HUES6 (cell line): Measurements from ENCODE around the gene DIS3L2.

Experiments used
- H3K27ac ChIP-seq: 2 replicates; pipeline ENCODE4 v1.7.0; 2013; ENCODE audit warnings: low read depth, mild to moderate bottlenecking, low read length, inconsistent platforms
- H3K27me3 ChIP-seq: 2 replicates; pipeline ENCODE4 v1.6.1; 2013; ENCODE audit warnings: low read length; ENCODE audit not compliant: control insufficient read depth, insufficient read depth
- H3K36me3 ChIP-seq: 2 replicates; pipeline ENCODE4 v1.6.1; 2013; ENCODE audit warnings: low read length; ENCODE audit not compliant: control insufficient read depth, insufficient read depth
- H3K4me1 ChIP-seq: 2 replicates; pipeline ENCODE4 v1.6.1; 2013; ENCODE audit warnings: low read length; ENCODE audit not compliant: control insufficient read depth, insufficient read depth
- H3K4me3 ChIP-seq: 2 replicates; pipeline ENCODE4 v1.5.1; 2013; ENCODE audit warnings: low read depth, low read length
- H3K9ac ChIP-seq: one replicate; pipeline ENCODE4 v1.6.1; 2013; ENCODE audit warnings: mild to moderate bottlenecking, low read length
- H3K9me3 ChIP-seq: 2 replicates; pipeline ENCODE4 v1.6.1; 2013; ENCODE audit warnings: low read depth, low read length; ENCODE audit not compliant: control insufficient read depth, insufficient read depth

DIS3L2 gene

GRCh38 chr2:232242316-232242715, 280.8 kb downstream of the DIS3L2 start:
- no peaks in the 10 kb centered on the region for H3K4me1 ChIP-seq
- H3K9me3 ChIP-seq, result no peaks in the 10 kb centered on the region
- H3K27ac ChIP-seq, result no peak overlapping the region
- H3K9ac ChIP-seq, result no peak overlapping the region
- H3K36me3 ChIP-seq, result no peaks in the 10 kb centered on the region
- H3K4me3 ChIP-seq, result no peak overlapping the region
- H3K27me3 ChIP-seq, result no peaks in the 10 kb centered on the region

GRCh38 chr2:232245111-232245510, 283.6 kb downstream of the DIS3L2 start:
- Histone ChIP-seq H3K27ac (no peak overlapping the region), H3K27me3 (no peaks in the 10 kb centered on the region), H3K4me3 (no peak overlapping the region), H3K36me3 (no peaks in the 10 kb centered on the region), H3K9ac (no peak overlapping the region), H3K9me3 (no peaks in the 10 kb centered on the region), H3K4me1 (no peaks in the 10 kb centered on the region)

GRCh38 chr2:232246245-232246644, 284.7 kb downstream of the DIS3L2 start:
- no peaks in the 10 kb centered on the region for H3K4me1 ChIP-seq
- H3K36me3 ChIP-seq, result no peaks in the 10 kb centered on the region
- no peaks in the 10 kb centered on the region for H3K27me3 ChIP-seq
- H3K4me3 ChIP-seq, result no peak overlapping the region
- H3K27ac ChIP-seq, result no peak overlapping the region
- H3K9ac ChIP-seq, result no peak overlapping the region
- H3K9me3 ChIP-seq, result no peaks in the 10 kb centered on the region

- Histone ChIP-seq H3K27ac (no peak overlapping the region), H3K9me3 (no peaks in the 10 kb centered on the region), H3K4me3 (no peak overlapping the region), H3K27me3 (no peaks in the 10 kb centered on the region), H3K9ac (no peak overlapping the region), H3K36me3 (no peaks in the 10 kb centered on the region), H3K4me1 (no peaks in the 10 kb centered on the region)
Measured at GRCh38 chr2:232249096-232249495, 287.6 kb downstream of the DIS3L2 start.

DNA sequence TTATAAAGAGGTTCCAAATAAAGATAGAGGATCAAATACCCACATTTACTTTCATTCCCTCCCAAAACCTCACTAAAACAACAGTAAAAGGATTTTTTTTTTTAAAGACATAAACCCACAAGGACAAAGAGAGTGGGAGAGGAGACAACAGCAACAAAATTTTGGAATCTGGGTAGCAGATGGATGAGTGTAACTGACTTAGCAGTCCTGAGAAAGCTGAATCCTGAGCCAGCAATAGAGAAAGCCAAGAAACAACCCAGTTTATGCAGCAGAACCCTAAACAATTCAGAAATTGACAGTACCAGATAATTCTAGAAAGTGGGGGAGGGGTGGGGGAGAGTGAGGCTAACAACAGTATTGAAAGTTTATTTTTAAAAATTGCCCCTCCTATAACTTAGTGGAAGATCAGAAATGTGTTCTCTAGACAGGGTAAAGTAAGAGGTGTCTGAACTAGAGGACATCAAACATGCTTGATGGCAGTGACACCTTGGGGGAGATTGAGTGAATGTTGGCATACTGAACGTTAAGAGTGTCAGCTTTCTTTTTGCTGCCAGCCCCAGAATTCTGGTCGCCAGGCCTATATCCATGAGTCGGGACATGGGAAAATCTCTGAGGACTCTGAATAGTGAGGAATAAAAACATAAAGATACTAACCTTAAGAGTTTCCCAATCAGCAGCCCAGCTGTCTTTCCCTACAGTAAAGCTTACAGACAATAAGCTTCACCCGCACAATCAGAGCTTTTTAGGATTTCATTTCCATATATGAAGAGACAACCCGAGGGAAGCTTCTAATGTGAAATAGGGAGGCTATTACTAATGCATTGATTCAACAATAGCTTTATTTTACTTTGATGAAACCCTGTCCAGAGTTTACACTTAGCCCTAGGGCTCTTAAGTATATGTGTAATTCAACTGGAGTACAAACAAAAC, 289.0 kb downstream of the DIS3L2 start:
- Histone ChIP-seq H3K27ac (no peak overlapping the region), H3K4me1 (no peaks in the 10 kb centered on the region), H3K9ac (no peak overlapping the region), H3K27me3 (no peaks in the 10 kb centered on the region), H3K36me3 (no peaks in the 10 kb centered on the region), H3K9me3 (no peaks in the 10 kb centered on the region), H3K4me3 (no peak overlapping the region)

DNA sequence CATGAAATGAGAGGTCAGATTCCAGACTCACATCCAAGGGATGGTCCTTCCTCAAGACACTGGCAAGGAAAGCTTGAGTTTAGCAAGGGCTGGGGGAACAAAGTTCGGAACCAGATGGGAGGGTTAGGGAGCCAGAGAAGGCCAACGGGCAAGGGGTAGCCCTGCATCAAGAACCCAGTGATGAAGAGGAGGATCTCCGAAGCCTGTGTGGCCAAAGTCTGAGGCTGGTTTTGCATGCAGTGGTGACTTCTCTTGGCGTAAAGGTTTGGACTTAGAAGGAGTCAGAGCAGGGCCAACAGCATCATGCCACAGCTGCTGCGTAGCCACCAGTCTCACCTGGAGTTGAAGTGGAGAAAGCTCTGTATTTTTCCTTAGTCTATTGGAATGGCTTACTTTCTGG, 293.5 kb downstream of the DIS3L2 start:
- Histone ChIP-seq H3K9ac (no peak overlapping the region), H3K4me1 (no peaks in the 10 kb centered on the region), H3K27ac (no peak overlapping the region), H3K9me3 (no peaks in the 10 kb centered on the region), H3K36me3 (no peaks in the 10 kb centered on the region), H3K4me3 (no peak overlapping the region), H3K27me3 (no peaks in the 10 kb centered on the region)

GRCh38 chr2:232260075-232260474, 298.6 kb downstream of the DIS3L2 start:
- no peak overlapping the region for H3K9ac ChIP-seq
- H3K4me3 ChIP-seq, result no peak overlapping the region
- H3K4me1 ChIP-seq, result no peaks in the 10 kb centered on the region
- H3K36me3 ChIP-seq, result peaks cover 10% of the 10 kb centered on the region
- no peaks in the 10 kb centered on the region for H3K9me3 ChIP-seq
- H3K27ac ChIP-seq, result no peak overlapping the region
- H3K27me3 ChIP-seq, result no peaks in the 10 kb centered on the region

DNA sequence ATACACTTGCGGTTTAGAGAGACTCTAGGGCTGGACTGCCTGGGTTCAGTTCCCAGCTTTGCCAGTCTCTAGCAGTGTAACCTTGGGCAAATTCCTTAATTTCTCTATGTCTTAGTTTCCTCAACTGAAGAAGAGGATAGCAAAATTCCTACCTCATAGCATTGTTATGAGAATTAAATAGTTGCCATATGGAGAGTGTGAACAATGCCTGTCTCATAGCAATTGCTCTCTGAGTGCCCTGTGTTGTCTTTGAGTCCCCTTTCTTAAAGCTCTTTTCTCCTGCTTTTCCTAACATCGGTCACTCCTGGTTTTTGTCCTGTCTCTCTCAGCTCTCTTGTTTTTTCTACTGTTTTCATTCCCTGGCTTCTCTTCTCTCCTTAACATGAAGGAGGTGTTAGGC, 300.3 kb downstream of the DIS3L2 start:
- no peak overlapping the region for H3K4me3 ChIP-seq
- H3K36me3 ChIP-seq, result peaks cover 10% of the 10 kb centered on the region

DNA sequence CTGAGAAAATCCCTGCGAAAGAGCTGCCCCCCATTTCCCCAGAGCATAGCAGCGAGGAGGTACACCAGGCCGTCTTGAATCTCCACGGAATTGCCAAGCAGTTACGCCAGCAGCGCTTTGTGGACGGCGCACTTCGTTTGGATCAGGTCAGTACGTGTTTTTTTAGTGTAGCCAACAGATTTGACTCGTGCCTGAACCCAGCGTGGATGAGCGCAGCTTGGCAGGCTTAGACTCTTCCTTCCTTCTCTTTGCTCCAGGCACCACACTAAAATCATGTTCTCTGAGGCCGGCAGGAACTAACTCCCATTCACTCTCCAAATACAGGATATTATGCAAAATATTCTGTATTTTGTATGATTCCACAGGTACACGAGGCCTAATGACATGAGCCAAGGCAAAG, 301.8 kb downstream of the DIS3L2 start:
- H3K4me3 ChIP-seq, result no peak overlapping the region
- H3K27ac ChIP-seq, result no peak overlapping the region
- H3K27me3 ChIP-seq, result no peaks in the 10 kb centered on the region
- H3K4me1 ChIP-seq, result 0 out of 2 replicates have a peak, but pooled peaks cover 3% of the 10 kb centered on the region
- no peaks in the 10 kb centered on the region for H3K9me3 ChIP-seq
- no peak overlapping the region for H3K9ac ChIP-seq
- H3K36me3 ChIP-seq, result peaks cover 10% of the 10 kb centered on the region

More for the DNA sequence above, 300.3 kb downstream of the DIS3L2 start:
- no peak overlapping the region for H3K27ac ChIP-seq
- H3K9ac ChIP-seq, result no peak overlapping the region
- H3K27me3 ChIP-seq, result no peaks in the 10 kb centered on the region
- no peaks in the 10 kb centered on the region for H3K4me1 ChIP-seq
- no peaks in the 10 kb centered on the region for H3K9me3 ChIP-seq

GRCh38 chr2:232264081-232264480, 302.6 kb downstream of the DIS3L2 start:
- 0 out of 2 replicates have a peak, but pooled peaks cover 3% of the 10 kb centered on the region for H3K4me1 ChIP-seq
- no peak overlapping the region for H3K27ac ChIP-seq
- H3K27me3 ChIP-seq, result no peaks in the 10 kb centered on the region
- H3K4me3 ChIP-seq, result no peak overlapping the region
- H3K9ac ChIP-seq, result no peak overlapping the region
- H3K36me3 ChIP-seq, result peaks cover 10% of the 10 kb centered on the region
- H3K9me3 ChIP-seq, result no peaks in the 10 kb centered on the region

DNA sequence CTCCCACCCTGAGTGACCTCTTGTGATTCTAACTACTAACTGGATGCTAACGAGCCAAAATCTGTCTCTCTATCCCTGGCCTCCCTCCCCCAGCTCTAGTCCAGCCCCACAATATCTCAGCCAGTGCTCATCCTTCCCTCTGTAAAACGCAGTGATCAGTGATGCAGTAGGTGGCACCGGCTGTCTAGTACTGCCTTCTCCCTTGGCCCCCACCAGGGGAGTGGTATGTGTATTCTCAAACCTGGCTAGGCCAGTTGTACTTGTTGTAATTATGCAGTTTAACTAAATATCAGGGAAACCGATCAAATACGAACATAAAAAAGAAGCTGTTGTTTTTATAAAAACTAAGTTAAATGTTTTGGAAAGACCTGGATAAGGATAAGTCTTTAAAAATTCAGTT, 303.8 kb downstream of the DIS3L2 start:
- peaks cover 10% of the 10 kb centered on the region for H3K36me3 ChIP-seq

More for the DNA sequence above, 303.8 kb downstream of the DIS3L2 start:
- H3K4me1 ChIP-seq, result 0 out of 2 replicates have a peak, but pooled peaks cover 3% of the 10 kb centered on the region
- H3K9me3 ChIP-seq, result no peaks in the 10 kb centered on the region
- H3K27me3 ChIP-seq, result no peaks in the 10 kb centered on the region
- no peak overlapping the region for H3K9ac ChIP-seq
- no peak overlapping the region for H3K27ac ChIP-seq
- no peak overlapping the region for H3K4me3 ChIP-seq
